Erythroblast (primary cell): ENCODE measurements around the gene TBCB.

Experiments used
- GATA1 ChIP-seq: IDR thresholded peaks from 2 replicates; pipeline ENCODE4 v1.6.1; 2011; ENCODE audit warnings: low read depth, mild to moderate bottlenecking, control low read depth, low read length, moderate library complexity
- POLR2A ChIP-seq: IDR thresholded peaks from 2 replicates; pipeline ENCODE4 v1.6.1; 2011; ENCODE audit warnings: mild to moderate bottlenecking, low read length

DNA sequence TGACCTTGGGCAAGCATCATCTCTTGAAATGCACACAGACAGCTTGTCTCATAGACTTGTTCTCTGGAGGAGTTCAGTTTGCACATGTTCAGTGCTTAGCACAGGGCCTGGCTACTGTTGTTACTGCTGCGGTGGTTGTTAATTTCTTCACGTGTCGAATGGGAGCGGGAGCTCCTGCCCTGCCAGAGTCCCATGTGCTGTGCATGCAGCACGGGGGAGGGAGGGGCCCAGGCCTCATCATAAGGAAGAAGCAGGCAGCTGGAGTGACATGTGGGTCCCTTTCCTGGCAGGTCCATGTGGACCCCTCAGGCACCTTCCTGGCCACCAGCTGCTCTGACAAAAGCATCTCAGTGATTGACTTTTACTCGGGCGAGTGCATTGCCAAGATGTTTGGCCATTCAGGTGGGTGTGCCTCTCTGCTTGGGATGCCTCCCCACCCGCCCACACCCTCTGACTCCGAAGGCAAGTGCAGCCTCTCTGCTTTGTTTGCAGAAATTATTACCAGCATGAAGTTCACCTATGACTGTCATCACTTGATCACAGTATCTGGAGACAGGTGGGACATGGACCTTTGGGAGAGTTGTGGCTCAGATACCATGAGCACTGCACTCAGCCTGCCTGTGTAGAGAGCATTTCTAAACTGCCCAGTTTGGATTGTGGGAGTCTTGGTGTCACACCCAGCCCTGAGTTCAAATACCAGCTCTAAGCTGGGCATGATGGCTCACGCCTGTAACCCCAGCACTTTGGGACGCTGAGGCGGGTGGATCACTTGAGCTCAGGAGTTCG lies 24.2 kb upstream of the TBCB start:
- TF ChIP-seq POLR2A (no peak), GATA1 (no peak)
